Measurements from ENCODE around the gene UBE2D4.
A peak's percentile ranks its signal among the peaks of the same experiment; 100 is the strongest.

UBE2D4 gene

DNA sequence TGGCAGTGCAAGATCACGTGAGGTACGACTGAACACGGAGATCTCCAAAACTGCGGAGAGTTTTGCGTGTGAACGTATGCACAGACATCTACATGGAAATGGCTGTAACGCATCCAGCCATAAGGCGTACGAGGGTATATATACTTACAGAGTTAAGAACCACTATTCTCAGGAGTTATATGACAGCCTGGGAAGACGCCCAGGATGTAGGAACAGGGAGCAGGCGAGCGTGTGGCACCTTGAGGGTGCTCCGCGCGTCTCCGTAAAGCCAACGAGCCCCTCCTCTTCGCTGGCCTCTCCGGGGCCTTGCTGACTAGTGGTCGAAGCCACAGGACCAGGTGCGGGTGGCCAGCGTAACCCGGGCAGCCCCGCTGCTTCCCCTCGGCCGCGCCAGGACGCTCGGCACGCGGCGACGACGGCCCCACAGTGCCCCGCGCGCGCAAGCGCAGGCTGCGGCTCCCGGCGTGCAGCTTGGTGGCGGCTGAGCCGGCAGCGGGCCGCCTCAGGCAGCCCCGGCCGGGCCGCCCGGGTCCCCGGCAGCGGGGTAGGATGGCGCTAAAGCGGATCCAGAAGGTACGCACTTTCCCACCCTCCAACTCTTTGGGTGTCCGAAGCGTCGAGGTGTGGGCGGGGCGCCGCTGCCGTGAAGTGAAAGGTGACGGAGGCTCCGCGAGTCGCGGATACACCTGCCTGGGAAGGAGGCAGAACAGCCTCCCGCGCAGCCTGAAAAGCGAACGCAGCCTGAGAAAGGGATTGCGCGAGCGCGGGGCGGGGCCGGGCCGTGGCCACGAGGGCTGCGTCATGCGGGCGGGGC is at the start of gene UBE2D4:
TSS of gene UBE2D4 (plus strand) at position 453 of the 814 bp plus-strand sequence. CDS start at position 550, 97 bp downstream.
- Histone ChIP-seq H2AFZ (ENCODE audit: low read depth) (peak within 1 kb of the TSS; percentile 98), H3K27ac (peak within 1 kb of the TSS; percentile 85), H4K20me1 (ENCODE audit: insufficient read depth) (no peaks in the 10 kb centered on the region), H3K4me1 (ENCODE audit: low read depth, poor library complexity, severe bottlenecking) (peaks cover 11% of the 10 kb centered on the region), H3K4me2 (peak within 1 kb of the TSS; percentile 74), H3K9ac (peak within 1 kb of the TSS; percentile 82), H3K36me3 (ENCODE audit: insufficient read depth) (no peaks in the 10 kb centered on the region), H3K27me3 (ENCODE audit: insufficient read depth, low read depth) (no peaks in the 10 kb centered on the region), H3K4me3 (IDR thresholded peaks at IDR 0.05; ENCODE audit: insufficient read depth, low read depth, low read length) (no peak within 1 kb of the TSS), H3K79me2 (ENCODE audit: insufficient read depth, low read depth) (peaks cover 7% of the 10 kb centered on the region)
- TF ChIP-seq, protein P1, sequence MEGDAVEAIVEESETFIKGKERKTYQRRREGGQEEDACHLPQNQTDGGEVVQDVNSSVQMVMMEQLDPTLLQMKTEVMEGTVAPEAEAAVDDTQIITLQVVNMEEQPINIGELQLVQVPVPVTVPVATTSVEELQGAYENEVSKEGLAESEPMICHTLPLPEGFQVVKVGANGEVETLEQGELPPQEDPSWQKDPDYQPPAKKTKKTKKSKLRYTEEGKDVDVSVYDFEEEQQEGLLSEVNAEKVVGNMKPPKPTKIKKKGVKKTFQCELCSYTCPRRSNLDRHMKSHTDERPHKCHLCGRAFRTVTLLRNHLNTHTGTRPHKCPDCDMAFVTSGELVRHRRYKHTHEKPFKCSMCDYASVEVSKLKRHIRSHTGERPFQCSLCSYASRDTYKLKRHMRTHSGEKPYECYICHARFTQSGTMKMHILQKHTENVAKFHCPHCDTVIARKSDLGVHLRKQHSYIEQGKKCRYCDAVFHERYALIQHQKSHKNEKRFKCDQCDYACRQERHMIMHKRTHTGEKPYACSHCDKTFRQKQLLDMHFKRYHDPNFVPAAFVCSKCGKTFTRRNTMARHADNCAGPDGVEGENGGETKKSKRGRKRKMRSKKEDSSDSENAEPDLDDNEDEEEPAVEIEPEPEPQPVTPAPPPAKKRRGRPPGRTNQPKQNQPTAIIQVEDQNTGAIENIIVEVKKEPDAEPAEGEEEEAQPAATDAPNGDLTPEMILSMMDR (conservative IDR thresholded peaks at IDR 0.05; ENCODE audit: low read depth, low read length) = no peak

DNA sequence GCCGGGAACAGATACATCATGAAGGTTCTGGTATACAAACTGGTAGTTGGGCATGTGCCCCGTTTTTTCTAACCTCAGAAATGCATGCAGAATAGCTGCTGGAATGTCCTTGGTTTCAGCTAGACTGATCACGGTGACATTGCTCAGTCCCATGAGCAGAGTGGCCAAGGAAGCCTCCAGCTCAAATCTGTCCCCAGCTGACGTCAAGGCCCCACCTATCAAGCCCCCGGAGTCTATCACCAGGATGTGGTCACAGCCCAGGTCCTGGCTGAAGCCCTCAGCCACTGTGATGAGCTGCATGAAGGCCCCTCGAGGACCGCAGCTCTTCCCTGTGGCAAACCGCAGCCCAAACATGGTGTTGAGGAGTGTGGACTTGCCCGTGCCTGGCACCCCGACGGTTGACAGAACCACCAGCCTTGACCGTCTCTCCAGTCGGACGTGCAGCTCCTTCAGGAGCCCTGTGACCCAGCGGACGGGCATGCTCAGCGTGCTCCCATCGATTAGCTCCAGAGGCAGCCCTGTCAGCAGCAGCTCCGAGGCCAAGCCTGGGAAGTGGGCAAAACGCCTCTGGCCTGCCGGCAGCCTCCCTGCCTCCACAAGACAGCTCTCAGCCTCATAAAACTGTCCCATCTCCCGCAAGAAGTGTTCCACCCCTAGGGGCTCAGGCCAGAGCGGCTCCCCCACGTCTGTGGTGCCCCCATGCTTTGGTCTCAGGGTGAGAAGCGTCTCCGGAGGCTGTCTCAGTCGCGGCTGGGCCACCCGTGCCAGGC is 49.1 kb upstream of the UBE2D4 start:
- no peaks in the 10 kb centered on the region; the same call in 1 of the 2 replicates for H3K36me3 ChIP-seq (ENCODE audit: insufficient read depth)

DNA sequence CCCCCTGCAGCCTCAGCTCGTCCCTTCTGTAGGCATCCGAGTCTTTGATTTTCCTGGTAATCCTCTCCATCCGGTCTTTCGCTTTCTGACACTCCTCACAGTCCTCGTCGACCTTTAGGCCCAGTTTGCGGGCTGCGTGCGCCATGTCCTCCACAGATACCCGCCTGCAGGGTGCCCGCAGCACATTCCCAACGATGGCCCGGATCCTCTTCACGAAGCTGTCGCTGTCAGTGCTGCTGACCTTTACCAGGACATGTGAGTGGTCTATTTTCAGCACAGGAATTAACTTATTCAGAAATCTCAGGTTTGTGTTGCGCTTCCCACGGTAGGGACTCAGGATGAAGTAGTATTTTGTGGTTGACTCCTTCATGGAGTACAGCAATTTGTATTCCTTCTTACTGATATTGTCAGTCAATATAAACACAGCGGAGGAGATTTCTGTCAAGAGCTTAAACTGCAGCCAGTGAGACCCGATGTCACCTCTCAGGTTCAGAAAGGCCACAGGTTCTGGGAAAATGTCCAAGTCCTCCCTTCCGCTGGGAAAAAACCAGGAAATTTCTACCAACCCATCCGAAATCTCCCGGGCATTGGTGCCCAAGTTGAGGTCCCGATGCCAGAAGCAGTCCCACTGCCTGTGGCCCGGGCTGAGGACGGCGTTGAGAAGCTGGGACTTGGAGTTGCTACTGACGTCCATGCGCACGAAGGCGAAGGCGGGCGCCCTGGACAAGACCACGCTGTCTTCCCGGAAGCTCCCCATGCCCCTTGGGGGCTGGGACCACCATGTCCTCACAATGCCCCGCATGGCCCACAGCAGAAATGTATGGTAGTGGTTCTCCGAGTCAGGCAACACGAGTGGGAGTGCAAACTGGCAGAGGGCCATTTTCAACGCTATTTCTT is 48.0 kb upstream of the UBE2D4 start:
- H3K4me1 ChIP-seq (ENCODE audit: low read depth, poor library complexity, severe bottlenecking) = no peaks in the 10 kb centered on the region
- H3K9ac ChIP-seq = no peak overlapping the region
- no peak overlapping the region for H3K4me3 ChIP-seq (IDR thresholded peaks at IDR 0.05; ENCODE audit: insufficient read depth, low read depth, low read length)
- H3K27me3 ChIP-seq (ENCODE audit: insufficient read depth, low read depth) = no peaks in the 10 kb centered on the region
- no peaks in the 10 kb centered on the region for H3K79me2 ChIP-seq (ENCODE audit: insufficient read depth, low read depth)
- H3K4me2 ChIP-seq = no peak overlapping the region
- no peaks in the 10 kb centered on the region for H4K20me1 ChIP-seq (ENCODE audit: insufficient read depth)
- no peak overlapping the region for H2AFZ ChIP-seq (ENCODE audit: low read depth)
- H3K27ac ChIP-seq = no peak overlapping the region
- no peaks in the 10 kb centered on the region; the same call in 1 of the 2 replicates for H3K36me3 ChIP-seq (ENCODE audit: insufficient read depth)
- TF ChIP-seq, protein P1 (conservative IDR thresholded peaks at IDR 0.05; ENCODE audit: low read depth, low read length) = no peak

More for the DNA sequence above, 49.1 kb upstream of the UBE2D4 start:
- H4K20me1 ChIP-seq (ENCODE audit: insufficient read depth) = no peaks in the 10 kb centered on the region
- H3K79me2 ChIP-seq (ENCODE audit: insufficient read depth, low read depth) = no peaks in the 10 kb centered on the region
- H3K9ac ChIP-seq = no peak overlapping the region
- TF ChIP-seq, protein P1 (conservative IDR thresholded peaks at IDR 0.05; ENCODE audit: low read depth, low read length) = no peak
- no peak overlapping the region for H3K4me2 ChIP-seq
- H2AFZ ChIP-seq (ENCODE audit: low read depth) = no peak overlapping the region
- no peaks in the 10 kb centered on the region for H3K4me1 ChIP-seq (ENCODE audit: low read depth, poor library complexity, severe bottlenecking)
- H3K4me3 ChIP-seq (IDR thresholded peaks at IDR 0.05; ENCODE audit: insufficient read depth, low read depth, low read length) = no peak overlapping the region
- no peak overlapping the region for H3K27ac ChIP-seq
- H3K27me3 ChIP-seq (ENCODE audit: insufficient read depth, low read depth) = no peaks in the 10 kb centered on the region

DNA sequence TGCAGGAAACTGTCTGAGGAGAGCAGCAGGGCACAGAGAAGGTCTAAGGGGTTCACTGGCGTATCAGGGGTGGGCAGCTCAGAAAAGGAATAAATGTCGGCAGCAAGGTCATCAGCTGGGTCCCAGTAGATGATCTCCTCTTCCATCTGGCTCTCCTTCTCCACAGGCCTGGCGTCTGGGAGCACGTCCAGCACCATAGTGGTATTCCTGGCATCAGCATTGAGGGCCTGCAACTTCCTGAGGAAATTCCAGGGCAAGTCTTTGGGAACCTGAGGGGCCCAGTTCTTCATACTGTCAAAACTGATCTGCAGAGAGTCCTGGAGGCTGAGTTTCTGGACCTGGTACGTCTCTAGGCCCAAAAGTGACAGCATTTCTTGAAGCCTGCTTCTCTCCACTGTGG is 47.4 kb upstream of the UBE2D4 start:
- Histone ChIP-seq H3K4me3 (IDR thresholded peaks at IDR 0.05; ENCODE audit: insufficient read depth, low read depth, low read length) (no peak overlapping the region), H4K20me1 (ENCODE audit: insufficient read depth) (no peaks in the 10 kb centered on the region), H3K4me2 (no peak overlapping the region), H3K9ac (no peak overlapping the region), H3K27me3 (ENCODE audit: insufficient read depth, low read depth) (no peaks in the 10 kb centered on the region), H2AFZ (ENCODE audit: low read depth) (no peak overlapping the region), H3K79me2 (ENCODE audit: insufficient read depth, low read depth) (no peaks in the 10 kb centered on the region), H3K27ac (no peak overlapping the region), H3K36me3 (ENCODE audit: insufficient read depth) (no peaks in the 10 kb centered on the region; the same call in 1 of the 2 replicates), H3K4me1 (ENCODE audit: low read depth, poor library complexity, severe bottlenecking) (no peaks in the 10 kb centered on the region)
- TF ChIP-seq, protein P1 (conservative IDR thresholded peaks at IDR 0.05; ENCODE audit: low read depth, low read length) = no peak
